GM18867 (cell line): ENCODE data around the gene CTNNA1.

ENCODE experiments used
- ATAC-seq: cut with Tn5 transposase; IDR thresholded peaks from one replicate; pipeline ENCODE4 v1.9.1; 2021; ENCODE audit warnings: mild to moderate bottlenecking, moderate library complexity; ENCODE audit not compliant: unreplicated experiment

The CTNNA1 gene

GRCh38 chr5:138945421-138946240 lies 192.4 kb downstream of the CTNNA1 start:
- ATAC-seq, result no peak

DNA sequence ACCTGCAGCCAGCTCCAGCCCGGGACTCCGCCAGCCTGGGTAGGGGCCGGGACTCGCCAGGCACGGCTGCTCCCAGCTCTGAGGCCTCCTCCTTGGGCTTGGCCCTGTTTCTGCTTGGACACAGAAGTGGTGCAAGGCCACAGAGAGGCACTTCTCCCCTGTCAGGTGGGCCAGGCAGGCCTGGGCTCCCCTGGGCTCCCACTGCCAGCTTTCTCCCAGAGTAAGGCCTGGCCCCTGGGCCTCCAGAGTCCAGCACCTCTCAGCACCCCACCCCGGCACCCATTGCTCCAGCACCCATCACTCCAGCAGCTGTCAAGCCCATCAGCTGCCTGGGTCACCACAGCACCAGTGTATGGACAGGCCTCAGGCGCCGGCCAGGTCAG lies 193.0 kb downstream of the CTNNA1 start:
- ATAC-seq, result no peak

GRCh38 chr5:138946831-138947560 lies 193.8 kb downstream of the CTNNA1 start:
- ATAC-seq, result no peak

DNA sequence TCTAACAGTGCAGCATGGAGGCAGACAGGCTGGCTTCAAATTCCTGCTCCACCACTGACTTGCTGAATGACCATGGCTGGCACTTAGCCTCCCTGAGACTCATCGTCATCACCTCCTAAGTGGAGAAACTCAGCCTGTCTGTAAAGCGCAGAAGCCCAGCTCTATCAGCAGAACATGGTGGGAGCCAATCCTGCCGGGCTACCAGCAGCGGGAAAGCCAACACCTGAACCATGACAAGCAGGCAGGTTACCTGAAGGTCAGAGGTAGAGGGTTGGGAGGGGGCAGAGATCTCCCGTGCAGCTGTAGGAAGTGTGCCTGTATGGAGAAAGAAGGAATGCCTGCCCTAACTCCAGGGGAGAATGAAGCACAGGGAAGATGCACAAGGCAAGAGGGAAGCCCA lies 194.6 kb downstream of the CTNNA1 start:
- no peak for ATAC-seq

- ATAC-seq, result no peak
Observed at GRCh38 chr5:138948471-138949222, 195.4 kb downstream of the CTNNA1 start.

GRCh38 chr5:138949223-138949574 lies 196.0 kb downstream of the CTNNA1 start:
- no peak for ATAC-seq

GRCh38 chr5:138949988-138950387 lies 196.8 kb downstream of the CTNNA1 start:
- no peak for ATAC-seq

DNA sequence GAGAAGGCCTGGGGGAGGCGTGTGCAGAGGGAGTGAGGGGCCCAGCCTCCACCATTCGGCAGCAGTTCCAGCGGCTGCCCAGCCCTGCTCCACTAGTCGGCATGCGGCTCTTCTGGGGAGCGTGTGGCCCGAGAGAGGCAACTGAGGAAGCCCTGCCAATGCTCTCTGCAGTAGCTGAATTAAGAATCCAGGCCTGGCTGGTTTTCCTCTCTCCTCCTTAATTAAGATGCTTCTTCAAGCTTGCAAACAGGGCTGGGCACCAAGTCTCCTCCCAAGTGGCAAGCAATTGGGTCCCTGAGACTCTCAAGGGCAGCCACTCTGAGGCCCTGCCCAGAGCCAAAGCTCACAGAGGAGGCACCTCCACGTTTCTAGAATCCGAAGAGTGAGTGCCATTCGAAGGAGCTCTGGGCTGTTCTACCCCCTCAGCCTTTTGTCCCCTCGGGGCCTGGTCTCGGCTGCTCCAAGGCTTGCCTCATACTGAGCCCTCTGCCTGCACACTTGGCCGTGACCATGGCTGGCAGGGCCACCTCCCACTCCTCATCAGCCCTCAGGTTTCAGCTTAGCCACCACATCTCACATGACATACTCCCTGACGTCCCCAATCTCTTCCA lies 197.3 kb downstream of the CTNNA1 start:
- no peak for ATAC-seq

GRCh38 chr5:138951091-138951985 lies 198.1 kb downstream of the CTNNA1 start:
- no peak for ATAC-seq

DNA sequence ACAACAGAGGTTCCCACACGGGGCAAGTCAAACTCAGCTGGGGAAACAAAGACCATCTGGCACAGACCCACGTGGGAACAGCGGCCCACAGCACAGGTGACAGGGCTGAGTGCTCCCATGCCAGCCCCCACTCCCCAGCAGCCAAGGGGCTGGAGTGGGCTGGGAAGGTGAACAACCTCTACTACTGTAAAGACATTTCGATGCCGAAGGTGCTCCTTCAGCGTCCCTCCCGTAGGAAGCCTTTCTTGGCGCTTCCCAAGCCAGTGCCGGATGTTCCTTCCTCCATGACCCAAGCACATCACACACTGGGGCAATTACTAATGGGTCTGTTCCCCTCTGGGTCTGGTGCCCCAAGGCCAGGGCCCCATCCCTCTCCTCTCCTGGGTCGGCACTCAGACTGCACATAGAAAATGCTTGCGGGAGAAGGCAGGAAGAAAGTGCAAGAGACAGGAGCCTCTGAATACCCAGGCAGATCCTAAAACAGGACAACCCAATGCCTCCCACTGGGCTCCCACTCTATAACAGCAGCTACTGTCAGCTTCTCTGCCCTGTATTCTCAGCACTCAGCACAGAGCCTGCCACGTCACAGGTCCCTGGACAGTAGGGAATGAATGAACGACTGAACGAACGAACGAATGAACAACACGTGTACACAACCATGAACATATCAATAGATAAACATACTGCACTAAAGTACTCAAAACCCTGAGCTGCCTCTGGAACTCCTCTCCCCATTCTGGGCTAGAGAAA lies 198.9 kb downstream of the CTNNA1 start:
- no peak for ATAC-seq

DNA sequence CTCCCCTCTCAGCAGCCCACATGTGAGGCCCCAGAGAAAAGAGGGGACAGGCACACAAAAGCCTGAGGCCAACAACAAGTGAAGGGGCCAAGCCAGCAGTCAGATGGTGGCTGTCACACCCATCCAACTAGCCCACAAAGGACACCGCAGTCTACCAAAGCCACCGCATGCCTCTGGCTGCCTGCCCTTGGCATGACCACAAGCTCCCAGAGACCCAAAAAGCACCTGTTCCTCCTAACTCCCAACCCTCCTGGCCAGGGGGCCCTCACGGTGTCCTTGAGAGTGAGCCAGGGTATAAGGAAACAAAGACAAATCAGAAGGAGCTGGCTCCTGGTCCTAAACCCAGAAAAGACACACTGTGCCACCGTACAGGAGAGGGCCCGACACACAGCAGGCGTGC lies 199.7 kb downstream of the CTNNA1 start:
- no peak for ATAC-seq

- ATAC-seq, result no peak
Observed at GRCh38 chr5:138953387-138954256, 200.4 kb downstream of the CTNNA1 start.

DNA sequence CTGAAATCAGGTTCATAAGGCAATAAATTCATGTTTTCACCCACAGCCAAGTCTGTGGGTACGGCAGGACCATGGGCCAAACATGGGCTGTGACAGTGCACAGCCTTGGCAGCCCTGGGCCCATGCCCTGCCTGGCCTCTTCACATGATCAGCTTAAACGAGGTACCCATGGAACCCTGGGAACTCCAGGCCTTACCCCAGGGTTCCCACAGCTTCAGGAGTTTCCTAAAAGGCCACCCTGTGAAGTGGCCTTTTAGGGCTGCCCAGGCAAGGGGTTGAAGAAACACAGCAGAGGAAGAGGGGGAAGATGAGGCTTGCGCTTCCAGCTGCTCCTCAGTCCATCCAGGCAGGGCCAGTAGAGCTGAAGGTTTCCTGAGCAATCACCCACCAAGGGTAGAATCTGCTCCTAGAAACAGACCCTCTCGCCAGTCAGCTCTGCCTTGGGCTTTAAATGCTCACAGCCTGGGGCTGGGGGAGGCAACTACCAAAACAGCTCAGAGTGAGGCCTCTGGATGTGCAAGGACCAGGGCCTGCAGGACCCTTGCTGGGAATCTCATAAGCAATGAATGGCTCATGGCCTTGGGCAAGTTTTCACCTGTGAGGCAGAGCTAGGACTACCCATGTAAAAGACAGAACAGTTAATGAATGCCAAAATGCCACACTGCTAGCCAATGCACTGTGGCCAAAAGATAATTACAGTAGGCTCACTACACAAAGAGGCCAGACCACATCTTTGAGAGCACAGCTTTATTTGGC lies 201.2 kb downstream of the CTNNA1 start:
- ATAC-seq, result no peak

GRCh38 chr5:138955013-138955660 lies 201.9 kb downstream of the CTNNA1 start:
- ATAC-seq, result no peak

DNA sequence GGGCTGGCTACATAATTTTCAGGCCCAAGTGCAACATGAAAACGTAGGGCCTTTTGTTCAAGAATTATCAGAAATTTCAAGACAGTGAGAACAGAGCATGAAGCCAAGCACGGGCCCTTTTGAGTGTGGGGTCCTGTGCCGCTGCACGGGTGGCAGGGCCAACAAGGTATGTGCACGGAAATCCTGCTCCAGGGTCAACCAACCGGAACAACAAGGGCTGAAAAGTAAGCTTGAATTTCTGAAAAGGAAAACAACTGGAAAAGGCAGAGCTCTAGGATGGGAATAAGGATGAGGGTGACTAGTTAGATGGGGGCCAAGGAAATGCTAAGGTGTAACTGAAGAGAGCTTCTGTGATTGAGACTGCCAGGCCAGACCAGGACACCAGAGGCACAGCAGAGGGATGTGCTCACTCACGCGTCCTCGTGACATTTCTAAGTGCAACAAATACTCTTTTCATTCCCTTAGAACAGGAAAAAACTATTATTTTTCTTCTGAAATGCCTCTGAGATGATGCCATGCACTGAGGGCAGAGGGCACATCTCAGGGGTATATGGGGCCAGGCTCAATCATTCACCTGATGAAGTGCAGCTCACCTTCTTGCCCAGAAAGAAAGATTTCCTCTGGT lies 202.6 kb downstream of the CTNNA1 start:
- ATAC-seq, result no peak

- ATAC-seq, result no peak
Observed at GRCh38 chr5:138956801-138957200, 203.6 kb downstream of the CTNNA1 start.

DNA sequence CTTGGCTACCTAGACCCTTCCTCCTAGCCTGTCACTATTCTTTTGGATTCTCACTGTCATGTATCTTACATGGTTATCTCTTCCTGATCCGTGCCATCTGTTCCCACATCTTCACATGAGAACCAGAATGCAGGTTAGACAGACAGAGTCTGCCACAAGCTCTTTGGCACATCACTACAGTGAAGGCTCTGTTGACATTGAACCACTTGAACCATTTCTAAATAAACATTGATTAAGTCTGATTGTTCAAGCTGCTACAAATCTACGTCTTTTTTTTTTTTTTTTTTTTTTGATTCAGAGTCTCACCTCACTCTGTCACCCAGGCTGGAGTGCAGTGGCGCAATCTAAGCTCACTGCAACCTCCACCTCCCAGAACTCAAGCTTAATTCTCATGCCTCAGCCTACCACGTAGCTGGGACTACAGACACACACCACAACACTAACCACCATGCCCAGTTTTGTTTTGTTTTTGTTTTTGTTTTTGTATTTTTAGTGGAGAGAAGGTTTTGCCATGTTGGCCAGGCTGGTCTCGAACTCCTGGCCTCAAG lies 207.0 kb downstream of the CTNNA1 start:
- no peak for ATAC-seq
